ENCODE results near the gene MYO9A. TPM values are rescaled to one million over a fixed set of nuclear protein-coding genes. Genes with fewer than 3 reads are reported as not detected.

Gene MYO9A
- total RNA-seq, 1 experiment from 2014 or later, result 21.4 TPM

DNA sequence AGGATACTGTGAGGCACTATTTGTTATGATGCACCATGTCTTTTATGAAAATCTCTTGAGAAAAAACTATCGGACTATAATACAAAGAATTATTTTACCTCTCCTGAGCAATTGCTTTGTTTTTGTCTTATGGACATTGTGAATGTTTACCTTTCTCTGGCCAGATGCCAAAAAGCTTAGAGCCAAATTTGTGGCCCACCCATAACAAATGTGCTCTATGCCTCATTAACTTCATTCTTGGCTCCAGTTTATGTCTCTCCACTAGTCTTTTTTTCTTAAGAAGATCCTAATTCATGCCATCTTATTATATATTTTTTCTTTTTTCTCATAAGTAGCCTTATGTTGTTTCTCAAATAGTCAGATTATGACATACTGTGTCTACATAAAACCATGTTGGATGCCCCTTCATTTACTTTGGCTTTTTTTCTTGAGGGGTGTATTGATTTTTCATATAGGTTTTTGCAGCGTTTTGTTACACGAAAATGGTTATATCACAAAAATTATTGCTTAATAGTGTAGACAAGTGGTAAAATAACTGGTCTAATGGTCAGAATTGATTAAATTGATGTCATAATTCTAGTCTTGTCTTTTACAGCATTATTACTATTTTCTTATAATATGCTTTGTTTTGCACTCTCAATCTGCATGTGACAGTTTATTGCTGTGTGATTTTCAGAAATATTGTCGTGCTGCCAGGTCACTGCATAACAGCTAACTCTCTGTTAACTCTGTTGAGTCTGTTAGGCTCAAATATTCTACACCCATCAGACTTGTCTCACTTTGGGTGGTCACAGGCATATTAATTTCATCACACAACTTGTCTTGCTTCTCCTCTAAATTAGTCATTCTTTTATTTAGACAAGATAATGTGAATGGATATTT, 18.5 kb upstream of the MYO9A start:
- Histone ChIP-seq H3K23ac (ENCODE audit: insufficient read length, low read depth, low read length) (no peak overlapping the region), H3K4ac (ENCODE audit: low read depth, low read length) (no peak overlapping the region), H4K91ac (ENCODE audit: insufficient read length, low read depth, low read length) (no peak overlapping the region), H4K20me1 (ENCODE audit: control insufficient read depth, insufficient read depth, insufficient read length) (no peaks in the 10 kb centered on the region), H2AFZ (ENCODE audit: low read length) (no peak overlapping the region), H3K9ac (ENCODE audit: extremely low read depth, insufficient read length, low read length) (no peak overlapping the region), H3K18ac (ENCODE audit: insufficient read length, low read depth, low read length) (no peak overlapping the region), H3K4me2 (ENCODE audit: insufficient read depth, insufficient read length, low read length) (no peak overlapping the region), H3T11ph (ENCODE audit: low read length) (no peak overlapping the region), H3K14ac (ENCODE audit: insufficient read depth, low read length) (no peak overlapping the region), H2BK120ac (ENCODE audit: low read depth, low read length, poor library complexity, severe bottlenecking) (no peak overlapping the region), H3K4me1 (ENCODE audit: insufficient read depth, low read length) (no peaks in the 10 kb centered on the region), H3K27me3 (ENCODE audit: insufficient read depth, low read length) (no peaks in the 10 kb centered on the region), H2BK15ac (ENCODE audit: low read depth, low read length) (no peak overlapping the region), H2AK5ac (ENCODE audit: insufficient read length, low read length) (no peak overlapping the region), H3K27ac (ENCODE audit: insufficient read length, low read depth, low read length) (no peak overlapping the region), H4K5ac (ENCODE audit: insufficient read length, low read depth, low read length) (no peak overlapping the region), H3K79me2 (ENCODE audit: insufficient read depth, low read length) (no peaks in the 10 kb centered on the region), H2BK5ac (ENCODE audit: insufficient read length, low read length) (no peak overlapping the region), H3K9me3 (ENCODE audit: control insufficient read depth, low read depth, low read length) (no peaks in the 10 kb centered on the region), H2BK12ac (ENCODE audit: insufficient read length, low read depth, low read length) (no peak overlapping the region), H3K79me1 (ENCODE audit: insufficient read depth, low read depth, low read length, poor library complexity, severe bottlenecking) (no peaks in the 10 kb centered on the region), H4K8ac (replicated peaks; ENCODE audit: insufficient read length, low read depth, low read length) (no peak overlapping the region), H3K23me2 (ENCODE audit: insufficient read length, low read depth, low read length, poor library complexity, severe bottlenecking) (no peaks in the 10 kb centered on the region), H2BK20ac (ENCODE audit: low read depth, low read length, poor library complexity, severe bottlenecking) (no peak overlapping the region), H3K56ac (ENCODE audit: insufficient read length, low read depth, low read length) (no peak overlapping the region)
- Mint-ChIP-seq H3K36me3 (ENCODE audit: insufficient read depth in 1 of 3, low read depth in 3 of 3) (no peaks in the 10 kb centered on the region), H3K27me3 (ENCODE audit: low read depth) (no peaks in the 10 kb centered on the region), H3K27ac (no peak overlapping the region), H3K4me1 (no peaks in the 10 kb centered on the region), H3K9me3 (no peaks in the 10 kb centered on the region), H3K4me3 (no peak overlapping the region)
- no peak for DNase-seq
- whole genome bisulfite sequencing (ENCODE audit: extremely low coverage, insufficient read length, low lambda C conversion rate), result no CpG with 5 or more reads among the region's 4 CpGs
- TF ChIP-seq CTCF (conservative IDR thresholded peaks at IDR 0.05), result no peak
